ENCODE data around the gene RBM33.
A peak's percentile ranks its signal among the peaks of the same experiment; 100 is the strongest.
"Not testable (repeated sequence)": the region's sequence is repeated elsewhere in the genome, so short reads cannot be mapped to it uniquely, and the experiment has no call there.

Gene RBM33

DNA sequence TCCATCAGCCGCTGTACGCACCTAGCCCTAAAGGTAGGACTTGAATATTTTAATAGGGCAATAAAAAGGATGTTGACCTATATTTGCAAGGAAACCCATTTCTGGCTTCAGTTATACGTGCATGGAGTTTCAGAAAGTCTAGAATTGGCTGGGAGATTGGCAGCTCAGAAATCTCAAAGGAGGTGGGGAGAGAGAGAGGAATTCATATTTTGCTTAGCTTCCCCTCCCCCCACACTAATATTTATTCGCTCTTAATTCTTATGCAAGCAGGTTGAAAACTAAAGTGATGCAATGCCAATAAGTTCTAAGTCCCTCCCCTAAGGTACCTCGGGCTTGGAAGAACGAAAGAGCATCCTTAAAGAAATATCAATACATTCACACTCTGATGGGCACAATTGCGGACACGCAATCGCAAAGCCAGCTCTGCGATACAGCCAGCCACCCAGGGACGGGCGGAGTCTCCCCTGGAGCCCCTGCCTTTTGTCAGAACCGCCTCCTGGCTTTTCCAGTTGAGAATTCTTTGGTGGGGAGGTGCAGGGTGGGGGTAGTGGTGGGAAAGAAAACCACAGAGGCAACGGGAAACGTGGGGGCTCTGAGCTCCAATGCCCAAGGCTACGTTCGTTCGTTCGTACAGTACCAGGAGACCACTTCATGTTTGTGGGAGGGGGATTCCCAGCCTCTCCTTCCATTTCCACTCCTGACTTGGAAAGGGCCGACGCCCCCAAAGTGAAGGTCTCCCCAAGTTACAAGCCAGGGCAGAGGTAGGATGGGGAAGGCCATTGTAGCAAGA, 166.5 kb downstream of the RBM33 start:
- no peak for DNase-seq

DNA sequence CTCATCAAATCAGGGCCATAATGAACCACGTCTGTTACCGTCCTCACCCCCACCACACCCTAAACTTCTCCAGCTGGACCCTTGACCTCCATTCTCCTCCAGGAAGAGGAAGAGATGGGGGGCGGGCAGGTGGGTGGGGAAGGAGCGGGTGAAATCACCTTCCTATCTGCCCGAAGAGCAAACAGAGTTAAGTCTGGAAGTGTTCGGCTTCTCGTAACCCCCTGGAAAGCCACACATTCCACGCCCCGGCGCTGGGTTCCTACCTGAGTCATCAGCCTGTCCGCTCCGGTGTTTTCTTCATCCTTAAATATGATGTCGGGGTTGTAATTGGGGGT, 167.1 kb downstream of the RBM33 start:
- no peak for DNase-seq

DNA sequence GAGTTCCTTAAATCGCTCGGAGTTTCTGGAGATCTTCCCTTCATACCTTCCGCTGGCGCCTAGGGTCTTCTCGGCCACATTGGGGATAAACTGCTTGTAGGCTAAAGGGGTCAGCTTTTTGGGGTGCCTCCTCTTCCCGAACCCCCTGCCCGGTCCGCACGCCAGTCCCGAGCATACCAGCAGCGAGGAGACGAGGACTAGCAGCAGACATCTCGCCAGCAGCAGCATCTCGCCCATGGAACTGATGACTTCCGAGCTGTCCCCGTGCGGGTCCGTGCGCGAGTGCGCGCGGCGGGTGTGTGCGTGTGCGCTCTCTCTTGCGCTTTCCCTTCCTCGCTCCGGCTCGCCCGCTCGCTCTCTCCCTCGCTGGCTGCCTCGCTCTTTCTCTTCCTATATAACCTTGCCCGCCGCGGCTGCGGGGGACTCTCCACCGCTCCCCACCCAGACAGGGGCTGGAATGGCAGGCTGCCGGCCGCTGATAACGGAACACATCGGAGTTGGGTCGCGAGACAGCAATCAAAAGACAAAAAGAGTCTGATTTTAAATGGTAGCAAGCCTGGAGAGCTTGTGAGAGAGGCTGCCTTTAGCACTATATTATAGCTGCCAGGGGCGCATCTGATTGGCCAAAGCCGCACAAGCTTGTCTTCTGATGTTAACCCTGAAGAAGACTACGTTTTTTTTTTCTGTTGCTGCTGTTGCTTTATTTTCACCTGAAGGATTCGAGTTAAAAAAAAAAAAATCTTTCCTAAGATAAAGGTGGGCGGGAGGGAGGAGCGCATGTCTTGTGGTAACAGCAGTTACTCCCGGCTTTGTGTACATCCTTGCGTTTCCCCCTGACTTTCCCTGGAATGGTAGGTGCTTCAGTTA, 167.7 kb downstream of the RBM33 start, which contains the start of gene SHH:
Gene SHH, minus strand, starts transcription at position 569 of the 867 bp plus-strand sequence. Its CDS starts 341 bp downstream, at position 228.
- no peak for DNase-seq

DNA sequence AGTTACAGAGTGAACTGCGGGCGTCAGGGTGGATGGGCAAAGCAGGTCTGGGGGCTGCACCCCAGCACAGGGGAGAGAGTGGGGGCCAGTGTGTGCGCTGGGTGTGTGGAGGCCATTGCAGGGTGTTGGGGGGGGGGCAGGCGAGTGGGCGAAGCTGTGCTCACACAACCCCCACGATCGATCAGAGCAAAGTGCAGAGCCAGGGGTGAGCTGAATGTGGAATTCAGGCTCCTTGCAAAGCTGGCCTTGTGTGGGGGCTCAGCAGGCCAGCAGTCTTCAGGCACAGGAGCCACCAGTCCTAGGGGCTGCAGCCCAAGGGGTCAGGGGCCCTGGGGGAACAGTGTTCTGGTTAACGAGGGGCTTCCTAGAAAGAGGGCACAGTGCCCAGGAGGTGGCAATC, 168.7 kb downstream of the RBM33 start:
- DNase-seq = no peak

DNA sequence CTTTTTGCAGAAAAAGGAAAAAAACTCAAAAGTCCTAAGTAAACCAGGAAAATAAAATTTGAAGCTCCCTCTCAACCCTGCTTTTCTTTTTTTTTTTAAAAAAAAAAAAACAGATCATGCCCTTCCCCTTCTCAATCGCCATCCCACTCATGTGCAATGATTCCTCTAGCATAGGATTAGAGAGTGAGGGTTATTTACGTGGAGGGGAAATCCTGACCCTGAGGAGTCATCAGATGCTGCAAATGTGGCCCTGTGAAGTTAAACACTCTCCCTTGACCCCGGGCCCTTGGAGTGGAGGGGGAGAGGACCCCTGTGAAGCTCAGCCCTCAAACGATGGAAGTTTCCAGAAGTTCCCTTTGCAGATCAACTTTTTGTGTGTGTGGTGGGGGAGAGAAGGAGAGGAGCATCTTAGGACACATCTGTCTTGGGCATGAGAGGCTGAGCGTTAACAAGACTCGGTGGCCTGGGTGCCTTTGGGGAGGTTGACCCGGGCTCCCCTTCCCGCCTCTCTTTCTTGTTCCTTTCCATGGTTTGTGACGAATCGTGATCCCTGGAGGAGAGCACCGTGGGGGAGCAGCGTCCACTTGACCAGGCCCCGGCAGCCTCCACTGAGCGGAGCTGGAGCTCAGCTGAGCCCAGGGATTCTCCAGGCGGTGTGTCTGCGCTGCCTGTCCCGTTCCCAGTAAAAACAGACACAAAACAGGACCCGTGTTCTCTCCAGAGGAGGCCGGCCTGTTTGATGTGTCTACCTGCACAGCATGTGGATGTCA, 169.3 kb downstream of the RBM33 start:
- DNase-seq = no peak

DNA sequence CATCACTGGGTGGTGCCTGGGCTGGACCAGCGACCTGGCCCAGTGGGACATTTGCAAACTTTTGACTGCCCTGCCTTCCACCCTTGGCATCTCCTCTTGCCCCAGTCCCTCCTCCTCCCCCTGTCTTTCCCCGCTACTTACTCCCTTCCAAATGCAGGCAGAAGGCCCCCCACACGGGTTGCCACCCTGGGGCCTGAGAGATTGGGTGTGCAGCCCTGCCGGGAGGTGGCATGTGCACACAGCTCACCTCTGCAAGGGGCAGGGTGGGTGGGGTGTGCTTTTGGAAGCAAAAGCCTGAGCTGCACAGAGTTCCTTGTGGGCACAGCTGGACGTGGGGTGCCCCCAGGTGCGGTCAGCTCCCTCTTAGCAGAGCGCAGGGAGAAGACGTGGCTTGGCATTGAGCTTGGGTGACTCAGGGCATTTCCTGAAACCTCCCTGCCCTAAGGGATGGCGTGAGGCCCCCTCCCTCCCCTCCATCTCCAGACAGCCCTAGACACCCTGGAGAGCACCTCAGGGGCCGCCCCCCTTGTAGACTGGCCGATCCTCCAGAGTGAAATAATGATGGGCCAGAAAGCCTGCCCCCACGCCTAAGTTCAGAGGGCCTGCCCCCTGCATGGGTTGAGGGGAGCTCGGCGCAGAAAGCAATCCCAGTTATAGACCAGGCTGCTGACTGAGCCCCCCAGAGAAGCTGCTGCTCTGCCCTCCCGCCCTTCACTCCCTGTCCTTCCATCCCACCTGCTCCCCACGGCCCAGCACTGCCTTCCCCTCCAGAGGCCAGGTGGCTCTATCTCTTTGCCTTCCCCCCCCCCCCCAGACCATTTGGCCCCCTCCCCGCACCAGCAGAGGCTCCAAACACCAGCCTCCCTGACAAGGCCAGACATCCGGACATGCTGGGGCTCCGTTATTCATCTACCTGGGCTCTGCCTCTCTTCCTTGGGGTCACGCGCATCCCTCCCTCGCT, 170.1 kb downstream of the RBM33 start:
- no peak for DNase-seq

DNA sequence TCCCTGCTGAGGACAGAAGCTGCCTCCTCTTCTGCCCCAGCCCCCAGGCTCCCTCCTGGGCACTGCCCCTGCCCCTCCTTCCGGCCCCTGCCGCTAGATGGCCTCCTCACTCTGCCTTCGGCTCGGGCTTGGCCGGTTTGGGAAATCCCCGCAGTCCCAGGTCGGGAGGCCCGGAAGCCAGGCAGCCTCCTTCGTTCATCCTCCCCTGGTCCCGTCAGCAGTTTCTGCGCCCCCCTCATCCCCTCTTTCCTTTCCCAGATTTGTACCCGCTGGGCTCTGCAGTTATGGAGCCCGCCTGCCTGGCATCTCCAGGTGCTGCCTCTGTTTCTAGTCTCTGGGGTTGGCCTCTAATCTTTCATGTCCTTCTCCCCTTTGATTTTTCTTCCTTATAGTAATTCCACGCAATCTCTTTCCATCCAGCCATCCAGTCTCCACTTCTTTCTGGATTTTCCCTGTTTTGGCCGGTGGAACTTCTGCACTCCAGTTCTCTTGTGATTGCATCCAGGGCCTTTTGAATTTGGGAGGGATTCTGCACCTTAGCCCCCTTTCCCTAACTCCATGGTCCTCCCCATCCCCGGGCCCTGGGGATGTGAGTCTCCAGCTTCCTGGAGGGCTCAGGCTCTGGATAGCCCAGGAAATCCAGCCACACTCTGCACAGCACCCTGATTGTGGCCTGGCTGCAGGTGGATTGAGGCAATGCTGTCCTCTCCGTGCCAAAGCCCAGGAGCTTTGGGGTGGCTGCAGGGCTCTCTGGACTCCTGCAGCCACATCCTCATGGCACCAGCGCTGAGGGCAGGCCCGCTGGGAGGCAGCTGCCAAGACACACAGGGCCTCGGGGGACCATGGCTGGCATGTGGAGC, 171.1 kb downstream of the RBM33 start:
- DNase-seq = peak; percentile 50 to 81 (median 58)

DNA sequence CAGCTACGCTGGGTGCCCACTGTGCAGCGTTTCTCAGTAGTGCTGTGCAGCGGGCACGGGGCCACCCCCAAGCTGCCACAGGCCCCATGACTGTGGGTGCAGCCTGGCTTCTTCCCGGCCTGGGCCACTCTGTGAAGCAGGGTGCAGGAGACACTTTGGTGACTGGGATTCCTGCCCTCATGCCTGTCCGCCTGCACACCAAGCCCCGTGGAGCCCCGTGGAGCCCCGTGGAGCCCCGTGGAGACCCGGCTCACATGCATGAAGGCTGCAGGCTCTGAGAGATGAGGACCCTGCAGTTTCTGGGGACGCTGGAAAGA, 171.7 kb downstream of the RBM33 start:
- DNase-seq = no peak

DNA sequence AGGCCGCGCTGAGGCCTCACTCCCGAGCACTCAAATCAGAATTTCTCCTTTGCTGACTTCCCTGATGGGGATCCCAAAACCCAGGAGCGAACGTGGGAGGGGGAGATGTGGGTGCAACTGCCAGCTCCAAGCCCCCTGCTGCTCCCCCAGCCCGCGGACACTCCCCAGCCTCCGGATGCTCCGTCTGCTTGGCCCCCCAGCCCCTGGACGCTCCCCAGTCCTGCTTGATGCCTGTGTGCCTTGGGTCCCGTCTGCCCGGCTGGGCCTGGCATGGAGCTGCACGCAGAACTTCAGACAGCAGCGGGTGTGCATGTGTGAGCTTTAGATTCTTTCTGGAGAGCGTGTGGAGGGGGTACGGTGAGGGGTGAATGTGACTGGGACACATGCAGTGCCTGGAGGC, 172.5 kb downstream of the RBM33 start:
- DNase-seq = no peak

DNA sequence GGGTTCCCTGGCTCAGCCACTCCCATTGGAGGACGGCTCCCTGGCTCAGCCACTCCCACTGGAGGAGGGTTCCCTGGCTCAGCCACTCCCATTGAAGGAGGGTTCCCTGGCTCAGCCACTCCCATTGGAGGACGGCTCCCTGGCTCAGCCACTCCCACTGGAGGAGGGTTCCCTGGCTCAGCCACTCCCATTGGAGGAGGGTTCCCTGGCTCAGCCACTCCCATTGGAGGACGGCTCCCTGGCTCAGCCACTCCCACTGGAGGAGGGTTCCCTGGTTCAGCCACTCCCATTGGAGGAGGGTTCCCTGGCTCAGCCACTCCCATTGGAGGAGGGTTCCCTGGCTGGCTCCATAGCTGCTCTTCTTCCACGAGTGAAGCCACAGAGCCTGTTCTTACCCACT, 173.1 kb downstream of the RBM33 start:
- not testable (repeated sequence) for DNase-seq

DNA sequence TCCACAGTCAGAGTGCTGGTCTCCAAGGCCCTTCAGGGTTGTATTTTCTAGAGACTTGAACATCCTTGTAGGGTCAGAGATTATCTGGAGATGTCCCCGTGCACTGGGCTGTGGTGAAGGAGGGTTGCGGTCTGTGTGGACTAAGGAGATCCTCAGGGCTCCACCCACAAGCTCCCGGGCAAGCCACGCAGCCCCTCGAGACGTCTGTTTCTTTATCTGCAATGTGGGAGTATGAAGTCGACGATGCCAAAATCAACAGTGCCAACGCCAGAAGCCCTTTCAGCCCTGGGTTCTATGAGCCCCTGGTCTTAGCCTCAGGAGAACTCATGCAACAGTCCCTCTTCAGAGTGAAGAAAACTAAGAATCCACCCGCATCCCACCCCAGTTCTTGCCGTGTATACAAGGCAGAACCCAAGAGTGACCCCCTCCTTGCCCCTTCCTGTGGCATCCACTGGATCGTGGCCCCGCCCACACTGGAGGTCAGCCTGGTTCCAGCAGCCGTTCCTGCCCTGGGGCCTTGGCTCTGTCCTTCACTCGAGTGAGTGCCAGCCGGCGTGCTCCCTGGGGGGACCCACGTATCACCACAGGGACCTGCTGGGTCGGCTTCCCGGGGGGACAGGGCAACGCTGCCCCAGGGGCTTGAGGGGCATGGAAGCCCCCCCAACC, 173.8 kb downstream of the RBM33 start:
- DNase-seq = no peak

DNA sequence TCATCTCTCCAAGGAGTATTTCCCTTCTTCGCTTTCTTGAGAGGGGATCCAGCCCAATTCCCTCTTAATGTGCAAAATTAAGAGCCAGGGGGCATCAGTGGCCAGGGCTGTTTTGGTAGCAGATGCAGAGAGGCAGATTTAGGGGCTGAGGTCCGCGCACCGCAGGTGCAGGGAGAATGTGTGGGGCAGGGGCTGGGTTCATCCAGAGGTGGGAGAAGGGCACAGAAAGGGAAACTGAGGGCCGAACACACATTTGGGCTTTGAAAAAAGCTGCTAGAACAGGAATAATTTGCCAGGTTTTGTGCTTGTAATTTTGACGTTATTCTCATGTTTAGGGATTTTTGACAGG, 174.3 kb downstream of the RBM33 start:
- DNase-seq = no peak

DNA sequence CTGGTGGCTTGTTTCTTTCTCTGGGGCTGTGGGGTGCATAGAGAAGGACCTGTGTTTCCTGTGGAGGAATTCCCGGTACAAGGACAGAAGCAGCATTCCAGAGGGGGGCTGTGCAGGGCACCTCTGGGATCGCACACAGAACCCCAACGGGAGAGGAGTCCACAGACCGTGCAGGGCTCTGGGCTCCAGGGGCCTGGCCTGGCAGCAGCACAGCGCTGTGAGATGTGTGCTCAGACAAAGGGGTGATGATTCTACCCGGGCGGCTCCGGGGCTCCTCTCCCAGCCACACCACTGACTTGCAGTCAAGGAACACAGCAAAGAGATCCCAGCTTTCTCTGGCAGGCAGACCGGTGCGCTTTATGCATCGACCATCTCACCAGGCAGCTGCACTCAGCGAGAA, 174.7 kb downstream of the RBM33 start:
- DNase-seq = no peak

DNA sequence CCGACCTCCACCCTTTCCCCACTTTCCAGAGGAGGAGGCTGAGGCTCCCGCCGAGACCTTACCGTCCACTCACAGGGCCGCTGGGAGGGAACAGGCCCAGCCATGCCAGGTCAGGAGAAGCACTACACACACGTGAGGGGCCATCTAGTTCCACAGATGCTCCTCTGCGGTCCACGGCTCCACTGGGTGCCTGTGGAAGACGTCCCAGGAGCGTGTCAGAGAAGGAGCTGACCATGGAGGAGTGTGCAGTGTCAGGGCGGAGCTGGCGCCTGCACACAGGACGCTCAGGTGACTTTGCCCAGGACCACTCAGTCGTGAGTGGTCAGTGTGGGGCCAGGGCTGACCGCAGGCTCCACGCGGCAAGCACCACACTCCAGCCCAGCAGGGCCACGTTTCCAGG, 175.8 kb downstream of the RBM33 start:
- no peak for DNase-seq

DNA sequence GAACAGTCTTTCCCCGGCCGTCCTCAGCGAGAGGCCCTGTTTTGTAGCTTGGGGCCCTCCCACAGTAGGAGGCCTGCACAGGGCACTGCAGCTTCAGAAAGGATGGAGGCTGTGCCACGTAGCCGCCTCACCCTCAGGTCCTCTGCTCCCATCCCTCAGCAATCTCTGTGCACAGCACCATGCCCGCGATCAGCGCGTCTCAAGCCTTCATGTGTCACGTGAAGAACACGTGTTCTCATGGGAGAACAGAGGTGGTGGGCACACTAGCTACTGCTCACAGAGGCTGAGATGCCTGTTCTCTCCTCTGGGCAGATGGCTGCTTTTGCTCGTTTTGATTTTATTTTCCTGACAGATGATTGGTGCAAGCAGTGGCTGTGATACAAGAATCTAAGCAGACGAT, 176.3 kb downstream of the RBM33 start:
- no peak for DNase-seq

DNA sequence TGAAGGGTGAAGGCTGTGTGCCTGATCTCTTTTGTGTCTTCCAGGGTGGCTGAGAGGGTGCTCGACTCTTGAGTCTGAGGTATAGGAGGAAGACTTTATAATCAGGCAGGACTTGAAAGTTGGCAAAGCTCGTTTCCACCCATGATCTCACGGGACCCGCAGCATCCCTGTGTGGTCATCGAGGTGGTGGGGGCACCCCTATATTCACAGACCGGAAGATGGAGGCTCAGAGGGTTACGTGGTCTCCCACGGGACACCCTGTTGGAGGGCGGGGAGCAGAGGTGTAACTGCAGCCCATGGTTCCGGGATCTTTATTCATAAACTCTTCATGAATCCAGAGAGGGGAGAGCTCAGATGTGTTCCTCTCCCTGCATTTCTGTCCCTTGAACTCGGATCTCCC, 177.4 kb downstream of the RBM33 start:
- DNase-seq = no peak

DNA sequence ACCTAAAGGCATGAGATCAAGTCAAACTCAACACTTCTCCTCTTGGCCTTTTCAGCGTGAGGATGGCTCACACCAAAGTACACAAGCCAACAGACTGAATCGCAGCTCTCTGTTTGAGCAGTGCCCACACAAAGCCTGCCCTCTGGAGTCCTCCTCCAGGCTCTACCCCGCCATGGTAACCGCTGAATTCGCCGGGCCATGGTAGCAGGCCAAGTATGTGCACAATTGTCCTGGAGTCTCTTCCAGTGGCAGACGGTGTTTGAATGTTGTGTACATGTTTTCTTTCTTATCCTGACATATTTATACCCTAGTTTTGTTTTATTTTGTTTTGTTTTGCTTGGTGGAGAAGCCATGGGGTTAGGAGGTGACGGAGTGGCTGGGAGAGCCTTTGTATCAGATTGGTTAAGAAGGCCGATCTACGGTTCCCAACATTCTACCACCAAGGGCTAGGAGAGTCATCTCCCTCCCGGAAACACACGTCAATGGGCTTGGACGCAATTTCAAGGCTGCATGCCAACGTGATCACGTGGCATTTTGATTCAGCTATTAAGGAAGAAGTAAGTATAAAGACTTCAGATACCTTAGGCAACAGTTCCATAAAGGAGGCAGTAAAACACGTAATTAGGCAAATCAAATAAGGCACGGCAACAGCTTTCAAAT, 179.9 kb downstream of the RBM33 start:
- DNase-seq = no peak

DNA sequence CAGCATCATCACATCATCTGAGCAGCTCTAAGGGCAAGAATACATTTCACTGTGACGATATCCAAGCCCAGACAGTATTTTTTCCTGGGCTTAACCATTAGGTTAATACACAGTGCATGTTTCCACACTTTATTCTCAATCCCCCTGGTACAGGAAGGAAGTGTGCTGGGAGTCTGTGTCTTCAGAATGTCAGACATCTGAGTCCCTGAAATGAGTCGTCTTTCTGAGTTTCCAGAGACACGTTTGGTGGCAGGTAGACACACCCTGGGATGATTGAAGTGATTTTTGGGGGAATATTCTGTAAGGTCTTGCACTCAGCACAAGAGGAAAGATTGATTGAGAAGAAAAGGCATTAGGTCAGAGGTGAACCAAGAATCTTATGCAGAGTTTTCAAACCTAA, 180.9 kb downstream of the RBM33 start:
- DNase-seq = no peak

DNA sequence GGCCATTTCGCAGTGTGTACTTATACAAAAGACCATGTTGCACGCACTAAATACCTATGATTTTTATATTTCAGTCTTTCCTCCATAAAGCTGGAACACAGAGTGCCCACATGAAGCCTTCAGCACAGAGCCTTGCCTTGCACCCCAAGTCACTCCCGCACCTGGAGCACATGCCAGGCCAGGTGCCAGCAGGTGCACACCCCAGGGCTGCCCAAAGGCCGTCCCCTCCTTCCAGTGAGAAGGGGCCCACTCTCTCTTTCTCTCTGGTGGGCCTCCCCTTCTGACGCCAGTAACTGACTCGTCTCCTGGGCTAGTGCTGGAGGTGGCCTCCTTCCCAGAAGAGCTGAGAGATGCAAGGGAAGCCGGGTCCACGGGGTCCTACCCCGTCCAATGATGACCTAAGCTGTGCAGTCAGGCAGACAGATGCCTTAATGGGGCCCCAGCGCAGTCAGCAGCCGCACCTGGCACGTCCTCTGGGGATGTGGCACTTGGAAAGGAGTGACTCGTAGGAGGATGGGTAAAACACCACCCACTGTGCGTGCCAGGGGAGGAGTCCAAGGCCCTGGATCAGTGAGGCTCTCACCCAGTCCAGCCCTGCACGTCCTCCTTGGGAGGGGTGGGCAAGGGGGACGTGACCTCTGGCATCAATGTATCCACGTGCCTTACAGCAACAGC, 185.5 kb downstream of the RBM33 start:
- no peak for DNase-seq
